ENCODE data around the gene ETS1. TPM values are rescaled to one million over a fixed set of nuclear protein-coding genes. Genes with fewer than 3 reads are reported as not detected.

Gene ETS1
- total RNA-seq, 6 experiments from 2014 or later: 55.2 to 78.6 (median 73.2) TPM

GRCh38 chr11:128504486-128504885 lies 82.9 kb downstream of the ETS1 start:
- H3K4me3 Mint-ChIP-seq: peak overlapping the region; percentile 74
- H3K9me3 Mint-ChIP-seq: no peaks in the 10 kb centered on the region
- H3K27ac Mint-ChIP-seq: peak overlapping the region; percentile 95
- H3K27me3 Mint-ChIP-seq (ENCODE audit: insufficient read depth): peaks cover 7% of the 10 kb centered on the region
- DNase-seq: no peak
- TF ChIP-seq, protein P1, sequence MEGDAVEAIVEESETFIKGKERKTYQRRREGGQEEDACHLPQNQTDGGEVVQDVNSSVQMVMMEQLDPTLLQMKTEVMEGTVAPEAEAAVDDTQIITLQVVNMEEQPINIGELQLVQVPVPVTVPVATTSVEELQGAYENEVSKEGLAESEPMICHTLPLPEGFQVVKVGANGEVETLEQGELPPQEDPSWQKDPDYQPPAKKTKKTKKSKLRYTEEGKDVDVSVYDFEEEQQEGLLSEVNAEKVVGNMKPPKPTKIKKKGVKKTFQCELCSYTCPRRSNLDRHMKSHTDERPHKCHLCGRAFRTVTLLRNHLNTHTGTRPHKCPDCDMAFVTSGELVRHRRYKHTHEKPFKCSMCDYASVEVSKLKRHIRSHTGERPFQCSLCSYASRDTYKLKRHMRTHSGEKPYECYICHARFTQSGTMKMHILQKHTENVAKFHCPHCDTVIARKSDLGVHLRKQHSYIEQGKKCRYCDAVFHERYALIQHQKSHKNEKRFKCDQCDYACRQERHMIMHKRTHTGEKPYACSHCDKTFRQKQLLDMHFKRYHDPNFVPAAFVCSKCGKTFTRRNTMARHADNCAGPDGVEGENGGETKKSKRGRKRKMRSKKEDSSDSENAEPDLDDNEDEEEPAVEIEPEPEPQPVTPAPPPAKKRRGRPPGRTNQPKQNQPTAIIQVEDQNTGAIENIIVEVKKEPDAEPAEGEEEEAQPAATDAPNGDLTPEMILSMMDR (IDR thresholded peaks at IDR 0.05): peak; percentile 24; the same call in 1 of the 2 replicates
- H3K36me3 Mint-ChIP-seq (ENCODE audit: low read depth): peaks cover 41% of the 10 kb centered on the region
- H3K4me1 Mint-ChIP-seq (ENCODE audit: low read depth): peaks cover 100% of the 10 kb centered on the region

DNA sequence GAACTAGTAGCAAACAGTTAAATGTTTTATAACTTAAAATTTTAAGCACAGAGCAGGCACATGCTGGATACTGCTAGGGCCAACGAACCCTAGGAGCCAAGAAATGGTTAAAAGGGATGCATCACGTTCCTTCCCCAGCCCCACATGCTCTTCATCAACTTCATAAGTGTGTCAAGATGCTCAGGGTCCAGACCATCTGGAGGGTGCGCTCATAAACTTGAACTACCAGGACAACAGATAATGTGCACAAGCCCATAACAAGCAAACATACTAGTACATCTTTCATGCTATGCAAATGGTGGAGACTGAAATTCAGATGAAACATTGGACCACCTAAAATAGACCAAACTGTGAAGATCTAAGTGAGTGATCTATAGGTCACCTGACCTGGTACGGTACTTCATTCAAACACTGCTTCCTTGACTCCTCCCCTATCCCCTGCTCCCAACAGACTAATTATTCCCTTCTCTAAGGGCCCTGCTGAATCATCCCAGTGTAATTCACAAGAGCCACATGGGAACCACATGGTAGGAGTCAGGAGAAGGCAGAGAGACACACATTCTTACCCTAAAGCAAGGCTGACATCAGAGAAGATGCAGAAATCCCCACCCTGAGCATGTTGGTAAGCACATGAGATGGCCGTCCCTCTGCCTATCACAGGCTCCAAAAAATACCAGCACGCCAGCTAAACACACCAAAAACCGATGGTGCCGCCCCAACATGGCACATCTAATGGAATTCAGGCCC lies 83.9 kb downstream of the ETS1 start:
- Mint-ChIP-seq H3K4me3 (peak overlapping the region; percentile 74), H3K27ac (peak overlapping the region; percentile 95), H3K4me1 (ENCODE audit: low read depth) (peaks cover 100% of the 10 kb centered on the region), H3K27me3 (ENCODE audit: insufficient read depth) (peaks cover 5% of the 10 kb centered on the region), H3K36me3 (ENCODE audit: low read depth) (peaks cover 45% of the 10 kb centered on the region), H3K9me3 (no peaks in the 10 kb centered on the region)
- TF ChIP-seq, protein P1 (IDR thresholded peaks at IDR 0.05): no peak
- DNase-seq: peak; percentile 95

DNA sequence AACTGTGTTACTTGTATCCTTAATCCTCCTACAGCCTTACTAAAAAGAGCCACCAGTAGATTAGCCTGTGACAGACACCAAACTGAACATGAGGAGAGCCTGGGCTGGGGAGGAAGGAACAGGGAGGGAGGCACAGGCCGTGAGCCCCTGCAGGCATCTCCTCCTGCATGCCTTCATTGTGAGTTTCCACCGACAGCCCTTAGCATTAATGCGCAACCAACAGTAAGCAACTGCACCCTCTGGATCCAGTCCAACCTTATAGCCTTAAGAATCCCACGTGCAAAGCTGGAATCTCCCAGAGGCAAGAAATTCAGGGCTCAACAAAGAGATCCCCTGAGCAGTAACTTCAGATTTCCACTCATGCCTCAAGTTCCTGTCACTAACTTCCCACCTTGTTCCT lies 84.6 kb downstream of the ETS1 start:
- peak overlapping the region; percentile 95 for H3K27ac Mint-ChIP-seq

GRCh38 chr11:128501632-128502549 lies 85.5 kb downstream of the ETS1 start:
- Mint-ChIP-seq H3K27me3 (ENCODE audit: insufficient read depth) (peaks cover 2% of the 10 kb centered on the region), H3K9me3 (no peaks in the 10 kb centered on the region), H3K4me3 (peak overlapping the region; percentile 73), H3K4me1 (ENCODE audit: low read depth) (peaks cover 100% of the 10 kb centered on the region), H3K27ac (peak overlapping the region; percentile 95), H3K36me3 (ENCODE audit: low read depth) (peaks cover 45% of the 10 kb centered on the region)
- TF ChIP-seq, protein P1 (IDR thresholded peaks at IDR 0.05): no peak
- DNase-seq: peak; percentile 80

More for the DNA sequence above, 84.6 kb downstream of the ETS1 start:
- peaks cover 45% of the 10 kb centered on the region for H3K36me3 Mint-ChIP-seq (ENCODE audit: low read depth)
- peaks cover 100% of the 10 kb centered on the region for H3K4me1 Mint-ChIP-seq (ENCODE audit: low read depth)
- no peaks in the 10 kb centered on the region for H3K9me3 Mint-ChIP-seq
- peak overlapping the region; percentile 74 for H3K4me3 Mint-ChIP-seq
- DNase-seq: peak; percentile 94
- TF ChIP-seq, protein P1 (IDR thresholded peaks at IDR 0.05): no peak
- H3K27me3 Mint-ChIP-seq (ENCODE audit: insufficient read depth): peaks cover 5% of the 10 kb centered on the region

GRCh38 chr11:128501008-128501407 lies 86.3 kb downstream of the ETS1 start:
- Mint-ChIP-seq H3K9me3 (no peaks in the 10 kb centered on the region), H3K4me3 (peak overlapping the region; percentile 73), H3K27me3 (ENCODE audit: insufficient read depth) (peaks cover 3% of the 10 kb centered on the region; the same call in 1 of the 2 replicates), H3K27ac (peak overlapping the region; percentile 95), H3K4me1 (ENCODE audit: low read depth) (peaks cover 100% of the 10 kb centered on the region), H3K36me3 (ENCODE audit: low read depth) (peaks cover 38% of the 10 kb centered on the region)
- TF ChIP-seq, protein P1 (IDR thresholded peaks at IDR 0.05): no peak
- no peak for DNase-seq
